HCT116 (cell line): ENCODE measurements around the gene SDC1. TPM values are rescaled to one million over a fixed set of nuclear protein-coding genes. Genes with fewer than 3 reads are reported as not detected.

ENCODE experiments used
- ATAC-seq: fragments of 200-7000 bp; cut with Tn5 transposase; 2 replicates; pipeline ENCODE4 v1.9.1; 2020; ENCODE audit warnings: mild to moderate bottlenecking, moderate library complexity
- BruUV-seq: library from RNA; stranded (reverse); fragments of 400-500 nt; replicated peaks from 2 replicates; lab custom pipeline; 2021; lab: Mats Ljungman, UMichigan
- CTCF ChIA-PET: fragments of 300-600 bp; sonication (Branson Sonifier 250); formaldehyde crosslinking; loops from one replicate; lab custom pipeline; 2021; ENCODE audit warnings: antibody characterized with exemption; lab: Charles Lee
- POLR2A ChIA-PET: fragments of 300-600, 350-600 bp; sonication (Branson Sonifier 250); formaldehyde crosslinking; loops from one replicate; lab custom pipeline; 2021; ENCODE audit warnings: antibody characterized with exemption; lab: Charles Lee
- RAD21 ChIA-PET, 2 experiments: fragments of 300-600 bp; sonication (Branson Sonifier 250); formaldehyde crosslinking; loops; one replicate each; lab custom pipeline; 2023; ENCODE audit warnings: low total read pairs in 2 of 2; ENCODE audit not compliant: uncharacterized antibody in 2 of 2, unreplicated experiment in 2 of 2, low non-redundant PET in 1 of 2; lab: Charles Lee
- DNase-seq: peaks from one replicate; pipeline ENCODE4 v3.0.0-alpha.2; 2010; ENCODE audit warnings: low read depth, low spot score
- H2AFZ ChIP-seq: fragments of 200-600 bp; shearing (Covaris generic), sonication (generic); 2 replicates; pipeline ENCODE4 v1.6.1; 2017; ENCODE audit warnings: low read depth, mixed run types, mixed read lengths, antibody characterized with exemption, low read length; ENCODE audit not compliant: poor library complexity, severe bottlenecking
- H3K27ac ChIP-seq: 2 replicates; pipeline ENCODE4 v1.5.1; 2012; ENCODE audit warnings: low read depth, low read length
- H3K27me3 ChIP-seq: fragments of 200-600 bp; sonication (generic); 2 replicates; pipeline ENCODE4 v1.6.1; 2016; ENCODE audit warnings: mixed run types, low read length, mixed read lengths; ENCODE audit not compliant: insufficient read depth
- H3K36me3 ChIP-seq, 2 experiments: fragments of 200-500 bp in 1 of 2; fragments of 200-600 bp in 1 of 2; sonication (Bioruptor generic) in 1 of 2; sonication (generic) in 1 of 2; 2 replicates each; pipeline versions ENCODE4 v1.5.1 to v1.6.1; 2014 to 2016; ENCODE audit warnings: low read length in 2 of 2, inconsistent platforms in 1 of 2, mixed read lengths in 1 of 2, mixed run types in 1 of 2; ENCODE audit not compliant: insufficient read depth in 2 of 2, control insufficient read depth in 1 of 2
- H3K4me1 ChIP-seq, 2 experiments: fragments of 200-600 bp in 1 of 2; sonication (generic) in 1 of 2; 2 replicates each; pipeline versions ENCODE4 v1.5.1 to v1.6.1; 2012 to 2017; ENCODE audit warnings: low read length in 2 of 2, inconsistent platforms in 1 of 2, mild to moderate bottlenecking in 1 of 2, mixed read lengths in 1 of 2, mixed run types in 1 of 2, moderate library complexity in 1 of 2; ENCODE audit not compliant: insufficient read depth in 2 of 2, control insufficient read depth in 1 of 2
- H3K4me2 ChIP-seq: fragments of 200-600 bp; sonication (generic); 2 replicates; pipeline ENCODE4 v1.6.1; 2017; ENCODE audit warnings: mixed run types, low read length, mixed read lengths
- H3K4me3 ChIP-seq, 2 experiments: fragments of 200-600 bp in 1 of 2; sonication (generic) in 1 of 2; replicated peaks in 1 of 2; 2 replicates each; pipeline ENCODE4 v1.5.1; 2011 to 2016; ENCODE audit warnings: low read length in 2 of 2, control low read depth in 1 of 2, low read depth in 1 of 2, mild to moderate bottlenecking in 1 of 2, mixed read lengths in 1 of 2, mixed run types in 1 of 2
- H3K79me2 ChIP-seq: fragments of 200-600 bp; sonication (generic); 2 replicates; pipeline ENCODE4 v1.6.1; 2017; ENCODE audit warnings: mild to moderate bottlenecking, mixed run types, low read length, moderate library complexity, mixed read lengths; ENCODE audit not compliant: insufficient read depth
- H3K9ac ChIP-seq: fragments of 200-600 bp; sonication (generic); 2 replicates; pipeline ENCODE4 v1.6.1; 2016; ENCODE audit warnings: low read length, mixed read lengths
- H3K9me2 ChIP-seq: fragments of 200-600 bp; sonication (generic), shearing (Covaris generic); 2 replicates; pipeline ENCODE4 v1.6.1; 2017; ENCODE audit warnings: mixed run types, mild to moderate bottlenecking, moderate library complexity; ENCODE audit not compliant: insufficient read depth
- H3K9me3 ChIP-seq, 2 experiments: fragments of 200-500 bp in 1 of 2; fragments of 200-600 bp in 1 of 2; sonication (Bioruptor generic) in 1 of 2; sonication (generic) in 1 of 2; 2 replicates each; pipeline ENCODE4 v1.6.1; 2014 to 2017; ENCODE audit warnings: low read length in 2 of 2, mixed read lengths in 2 of 2, inconsistent platforms in 1 of 2, low read depth in 1 of 2, mild to moderate bottlenecking in 1 of 2, mixed run types in 1 of 2, moderate library complexity in 1 of 2; ENCODE audit not compliant: control insufficient read depth in 1 of 2, insufficient read depth in 1 of 2
- H4K20me1 ChIP-seq: fragments of 200-600 bp; sonication (generic), shearing (Covaris generic); 2 replicates; pipeline ENCODE4 v1.6.1; 2017; ENCODE audit warnings: mixed run types, mild to moderate bottlenecking, moderate library complexity; ENCODE audit not compliant: insufficient read depth
- CBX3 ChIP-seq: IDR thresholded peaks from 2 replicates; pipeline ENCODE4 v1.6.1; 2012; ENCODE audit warnings: low read depth
- CEBPB ChIP-seq: IDR thresholded peaks from 2 replicates; pipeline ENCODE4 v1.6.1; 2012; ENCODE audit warnings: low read depth
- EGR1 ChIP-seq: IDR thresholded peaks from 2 replicates; pipeline ENCODE4 v1.6.1; 2012; ENCODE audit warnings: low read depth
- ELF1 ChIP-seq: IDR thresholded peaks from 2 replicates; pipeline ENCODE4 v1.6.1; 2012; ENCODE audit warnings: low read depth, borderline replicate concordance
- EZH2phosphoT487 ChIP-seq: fragments of 200-600 bp; IDR thresholded peaks from 2 replicates; pipeline ENCODE4 v1.6.1; 2018; ENCODE audit warnings: antibody characterized with exemption, borderline replicate concordance
- FOSL1 ChIP-seq: IDR thresholded peaks from 2 replicates; pipeline ENCODE4 v1.6.1; 2012; ENCODE audit warnings: low read depth
- JUND ChIP-seq: IDR thresholded peaks from 2 replicates; pipeline ENCODE4 v1.6.1; 2012
- POLR2AphosphoS5 ChIP-seq: IDR thresholded peaks from 2 replicates; pipeline ENCODE4 v1.6.1; 2011; ENCODE audit warnings: mild to moderate bottlenecking, low read depth, low read length, moderate library complexity
- RAD21 ChIP-seq: IDR thresholded peaks from 2 replicates; pipeline ENCODE4 v1.6.1; 2012; ENCODE audit warnings: low read depth, mild to moderate bottlenecking
- SIN3A ChIP-seq: IDR thresholded peaks from 2 replicates; pipeline ENCODE4 v1.6.1; 2012; ENCODE audit warnings: low read depth
- SP1 ChIP-seq: IDR thresholded peaks from 2 replicates; pipeline ENCODE4 v1.6.1; 2012; ENCODE audit warnings: low read depth
- SRF ChIP-seq: IDR thresholded peaks from 2 replicates; pipeline ENCODE4 v1.6.1; 2012; ENCODE audit warnings: low read depth
- TCF7L2 ChIP-seq: IDR thresholded peaks from 2 replicates; pipeline ENCODE4 v1.7.0; 2011; ENCODE audit warnings: borderline replicate concordance, inconsistent platforms; ENCODE audit not compliant: insufficient read depth, insufficient read length; ENCODE audit errors: extremely low read depth
- YY1 ChIP-seq: IDR thresholded peaks from 2 replicates; pipeline ENCODE4 v1.6.1; 2011; ENCODE audit warnings: low read length, low read depth, moderate library complexity, mild to moderate bottlenecking; ENCODE audit not compliant: insufficient replicate concordance; ENCODE audit errors: extremely low read depth
- ZFX ChIP-seq: fragments of 450-650 bp; IDR thresholded peaks from 2 replicates; pipeline ENCODE4 v1.6.1; 2017
- intact Hi-C: fragments of 100-400 bp; cut with micrococcal nuclease; formaldehyde crosslinking; loops from 2 replicates; pipeline ENCODE4 v1.10.0; 2022
- total RNA-seq: library from RNA; stranded (reverse); gene quantifications from one replicate; pipeline ENCODE4 v1.2.1, GENCODE V29; 2021; ENCODE audit not compliant: unreplicated experiment
- TF ChIP-seq, protein P1 (sequence below): IDR thresholded peaks from 2 replicates; pipeline ENCODE4 v1.6.1; 2012
- TF ChIP-seq, protein P2 (sequence below): IDR thresholded peaks from 2 replicates; pipeline ENCODE4 v1.6.1; 2012; ENCODE audit warnings: low read depth
- TF ChIP-seq, protein P3 (sequence below), 3 experiments: fragments of 200-600 bp in 1 of 3; sonication (generic) in 1 of 3; IDR thresholded peaks in 2 of 3; conservative IDR thresholded peaks in 1 of 3; 2 replicates each; pipeline ENCODE4 v1.5.1; 2012 to 2017; ENCODE audit warnings: low read depth in 2 of 3, low read length in 2 of 3, antibody characterized with exemption in 1 of 3, borderline replicate concordance in 1 of 3, control low read depth in 1 of 3, mild to moderate bottlenecking in 1 of 3, mixed read lengths in 1 of 3, mixed run types in 1 of 3, moderate library complexity in 1 of 3; ENCODE audit not compliant: insufficient read depth in 1 of 3
- TF ChIP-seq, protein P4 (sequence below): IDR thresholded peaks from 2 replicates; pipeline ENCODE4 v1.6.1; 2011; ENCODE audit warnings: mild to moderate bottlenecking, low read length, moderate library complexity; ENCODE audit not compliant: insufficient replicate concordance; ENCODE audit errors: extremely low read depth

SDC1 gene
- total RNA-seq, 1 experiment from 2014 or later: 32.0 TPM

DNA sequence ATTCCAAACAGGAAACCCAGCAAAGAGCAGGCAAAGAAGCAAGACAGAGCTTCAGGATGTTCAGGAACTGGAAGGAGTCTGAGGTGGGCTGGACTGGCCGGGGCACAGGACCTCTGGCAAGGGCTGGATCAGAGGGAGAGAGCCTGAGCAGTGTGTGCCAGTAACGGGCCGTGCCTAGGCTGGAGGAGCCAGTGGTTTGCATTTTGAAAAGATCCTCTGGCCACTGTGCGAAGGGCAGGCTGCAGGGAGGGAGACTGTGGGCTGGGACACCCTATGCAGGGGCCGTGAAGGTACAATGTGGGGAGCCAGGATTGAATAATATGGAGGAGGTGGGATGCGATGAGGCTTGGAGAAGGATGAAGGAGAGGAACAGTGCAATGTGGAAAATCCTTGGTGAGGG lies 6.2 kb upstream of the SDC1 start:
- Histone ChIP-seq H3K27ac (peak overlapping the region; percentile 58), H3K9ac (peak overlapping the region; percentile 16), H3K4me1 (peaks cover 19 to 48% of the 10 kb centered on the region in 2 experiments), H3K36me3 (no peaks in the 10 kb centered on the region), H3K9me3 (no peaks in the 10 kb centered on the region), H2AFZ (peak overlapping the region; percentile 60), H3K79me2 (no peaks in the 10 kb centered on the region)
- no peak for DNase-seq
- ChIA-PET CTCF (interaction anchor here (1.7 to 2.0 kb wide), 2 partner anchors 60 to 96 kb away, joined by 4 to 9 read pairs; no protein-coding TSS in a partner anchor), RAD21 (interaction anchor here in 1 of 2 experiments (0.6 kb wide), 1 partner anchor 122 kb away, joined by 3 read pairs; no protein-coding TSS in a partner anchor)
- ATAC-seq: peak; percentile 21
- intact Hi-C loops: loop anchor here (5.0 kb wide), 1 partner anchor 104 kb away; no protein-coding TSS in a partner anchor
- BruUV-seq: no TSS peak
- TF ChIP-seq CBX3 (no peak), YY1 (no peak), POLR2AphosphoS5 (no peak), EZH2phosphoT487 (no peak), SRF (no peak), FOSL1 (no peak), JUND (no peak), RAD21 (no peak), ELF1 (no peak), EGR1 (no peak), SP1 (no peak), TCF7L2 (no peak), SIN3A (no peak), CEBPB (no peak), ZFX (no peak)
- TF ChIP-seq, protein P1, sequence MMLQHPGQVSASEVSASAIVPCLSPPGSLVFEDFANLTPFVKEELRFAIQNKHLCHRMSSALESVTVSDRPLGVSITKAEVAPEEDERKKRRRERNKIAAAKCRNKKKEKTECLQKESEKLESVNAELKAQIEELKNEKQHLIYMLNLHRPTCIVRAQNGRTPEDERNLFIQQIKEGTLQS: no peak
- TF ChIP-seq, protein P2, sequence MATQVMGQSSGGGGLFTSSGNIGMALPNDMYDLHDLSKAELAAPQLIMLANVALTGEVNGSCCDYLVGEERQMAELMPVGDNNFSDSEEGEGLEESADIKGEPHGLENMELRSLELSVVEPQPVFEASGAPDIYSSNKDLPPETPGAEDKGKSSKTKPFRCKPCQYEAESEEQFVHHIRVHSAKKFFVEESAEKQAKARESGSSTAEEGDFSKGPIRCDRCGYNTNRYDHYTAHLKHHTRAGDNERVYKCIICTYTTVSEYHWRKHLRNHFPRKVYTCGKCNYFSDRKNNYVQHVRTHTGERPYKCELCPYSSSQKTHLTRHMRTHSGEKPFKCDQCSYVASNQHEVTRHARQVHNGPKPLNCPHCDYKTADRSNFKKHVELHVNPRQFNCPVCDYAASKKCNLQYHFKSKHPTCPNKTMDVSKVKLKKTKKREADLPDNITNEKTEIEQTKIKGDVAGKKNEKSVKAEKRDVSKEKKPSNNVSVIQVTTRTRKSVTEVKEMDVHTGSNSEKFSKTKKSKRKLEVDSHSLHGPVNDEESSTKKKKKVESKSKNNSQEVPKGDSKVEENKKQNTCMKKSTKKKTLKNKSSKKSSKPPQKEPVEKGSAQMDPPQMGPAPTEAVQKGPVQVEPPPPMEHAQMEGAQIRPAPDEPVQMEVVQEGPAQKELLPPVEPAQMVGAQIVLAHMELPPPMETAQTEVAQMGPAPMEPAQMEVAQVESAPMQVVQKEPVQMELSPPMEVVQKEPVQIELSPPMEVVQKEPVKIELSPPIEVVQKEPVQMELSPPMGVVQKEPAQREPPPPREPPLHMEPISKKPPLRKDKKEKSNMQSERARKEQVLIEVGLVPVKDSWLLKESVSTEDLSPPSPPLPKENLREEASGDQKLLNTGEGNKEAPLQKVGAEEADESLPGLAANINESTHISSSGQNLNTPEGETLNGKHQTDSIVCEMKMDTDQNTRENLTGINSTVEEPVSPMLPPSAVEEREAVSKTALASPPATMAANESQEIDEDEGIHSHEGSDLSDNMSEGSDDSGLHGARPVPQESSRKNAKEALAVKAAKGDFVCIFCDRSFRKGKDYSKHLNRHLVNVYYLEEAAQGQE: no peak
- TF ChIP-seq, protein P3, sequence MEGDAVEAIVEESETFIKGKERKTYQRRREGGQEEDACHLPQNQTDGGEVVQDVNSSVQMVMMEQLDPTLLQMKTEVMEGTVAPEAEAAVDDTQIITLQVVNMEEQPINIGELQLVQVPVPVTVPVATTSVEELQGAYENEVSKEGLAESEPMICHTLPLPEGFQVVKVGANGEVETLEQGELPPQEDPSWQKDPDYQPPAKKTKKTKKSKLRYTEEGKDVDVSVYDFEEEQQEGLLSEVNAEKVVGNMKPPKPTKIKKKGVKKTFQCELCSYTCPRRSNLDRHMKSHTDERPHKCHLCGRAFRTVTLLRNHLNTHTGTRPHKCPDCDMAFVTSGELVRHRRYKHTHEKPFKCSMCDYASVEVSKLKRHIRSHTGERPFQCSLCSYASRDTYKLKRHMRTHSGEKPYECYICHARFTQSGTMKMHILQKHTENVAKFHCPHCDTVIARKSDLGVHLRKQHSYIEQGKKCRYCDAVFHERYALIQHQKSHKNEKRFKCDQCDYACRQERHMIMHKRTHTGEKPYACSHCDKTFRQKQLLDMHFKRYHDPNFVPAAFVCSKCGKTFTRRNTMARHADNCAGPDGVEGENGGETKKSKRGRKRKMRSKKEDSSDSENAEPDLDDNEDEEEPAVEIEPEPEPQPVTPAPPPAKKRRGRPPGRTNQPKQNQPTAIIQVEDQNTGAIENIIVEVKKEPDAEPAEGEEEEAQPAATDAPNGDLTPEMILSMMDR (IDR thresholded peaks at IDR 0.05 in 2 of 3, conservative IDR thresholded peaks at IDR 0.05 in 1 of 3; ENCODE audit: borderline replicate concordance in 1 of 3, insufficient read depth in 1 of 3, low read depth in 2 of 3, low read length in 2 of 3): no peak
- TF ChIP-seq, protein P4, sequence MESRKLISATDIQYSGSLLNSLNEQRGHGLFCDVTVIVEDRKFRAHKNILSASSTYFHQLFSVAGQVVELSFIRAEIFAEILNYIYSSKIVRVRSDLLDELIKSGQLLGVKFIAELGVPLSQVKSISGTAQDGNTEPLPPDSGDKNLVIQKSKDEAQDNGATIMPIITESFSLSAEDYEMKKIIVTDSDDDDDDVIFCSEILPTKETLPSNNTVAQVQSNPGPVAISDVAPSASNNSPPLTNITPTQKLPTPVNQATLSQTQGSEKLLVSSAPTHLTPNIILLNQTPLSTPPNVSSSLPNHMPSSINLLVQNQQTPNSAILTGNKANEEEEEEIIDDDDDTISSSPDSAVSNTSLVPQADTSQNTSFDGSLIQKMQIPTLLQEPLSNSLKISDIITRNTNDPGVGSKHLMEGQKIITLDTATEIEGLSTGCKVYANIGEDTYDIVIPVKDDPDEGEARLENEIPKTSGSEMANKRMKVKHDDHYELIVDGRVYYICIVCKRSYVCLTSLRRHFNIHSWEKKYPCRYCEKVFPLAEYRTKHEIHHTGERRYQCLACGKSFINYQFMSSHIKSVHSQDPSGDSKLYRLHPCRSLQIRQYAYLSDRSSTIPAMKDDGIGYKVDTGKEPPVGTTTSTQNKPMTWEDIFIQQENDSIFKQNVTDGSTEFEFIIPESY: no peak
- TF ChIP-seq, all 23 proteins: peak for 0
- POLR2A ChIA-PET: interaction anchor here (1.4 to 1.5 kb wide), 3 partner anchors 8 to 41 kb away, joined by 3 to 6 read pairs (median 4); no protein-coding TSS in a partner anchor
- Histone ChIP-seq H3K9me2 (no peaks in the 10 kb centered on the region), H3K27me3 (no peaks in the 10 kb centered on the region), H3K4me2 (peak overlapping the region; percentile 62), H3K4me3 (peak overlapping the region in 1 of 2 experiments; percentile 25; a peak in 2 of 4 replicates), H4K20me1 (no peaks in the 10 kb centered on the region)
